ENCODE data around the gene RPRD2. TPM values are rescaled to one million over a fixed set of nuclear protein-coding genes. Genes with fewer than 3 reads are reported as not detected.

The RPRD2 gene
- total RNA-seq, 4 donors from 2014 or later, result 26.1 to 39.9 (median 31.6) TPM

GRCh38 chr1:150408800-150409199 lies 44.9 kb downstream of the RPRD2 start:
- TF ChIP-seq CTCF (IDR thresholded peaks at IDR 0.05), result no peak
- no peak for TF ChIP-seq POLR2A (IDR thresholded peaks at IDR 0.05)
- 93 to 97% methylated on average over 2 of the region's 2 CpGs for WGBS, 2 donors
- Histone ChIP-seq H3K27ac (no peak overlapping the region), H3K27me3 (no peaks in the 10 kb centered on the region), H3K36me3 (no peaks in the 10 kb centered on the region), H3K4me3 (replicated peaks in 1 of 3) (no peak overlapping the region), H3K4me1 (peaks cover 9 to 15% of the 10 kb centered on the region in 2 donors), H3K9me3 (no peaks in the 10 kb centered on the region)
- intact Hi-C loops (cut with DNase I), result no loop called here
- no peak for DNase-seq

DNA sequence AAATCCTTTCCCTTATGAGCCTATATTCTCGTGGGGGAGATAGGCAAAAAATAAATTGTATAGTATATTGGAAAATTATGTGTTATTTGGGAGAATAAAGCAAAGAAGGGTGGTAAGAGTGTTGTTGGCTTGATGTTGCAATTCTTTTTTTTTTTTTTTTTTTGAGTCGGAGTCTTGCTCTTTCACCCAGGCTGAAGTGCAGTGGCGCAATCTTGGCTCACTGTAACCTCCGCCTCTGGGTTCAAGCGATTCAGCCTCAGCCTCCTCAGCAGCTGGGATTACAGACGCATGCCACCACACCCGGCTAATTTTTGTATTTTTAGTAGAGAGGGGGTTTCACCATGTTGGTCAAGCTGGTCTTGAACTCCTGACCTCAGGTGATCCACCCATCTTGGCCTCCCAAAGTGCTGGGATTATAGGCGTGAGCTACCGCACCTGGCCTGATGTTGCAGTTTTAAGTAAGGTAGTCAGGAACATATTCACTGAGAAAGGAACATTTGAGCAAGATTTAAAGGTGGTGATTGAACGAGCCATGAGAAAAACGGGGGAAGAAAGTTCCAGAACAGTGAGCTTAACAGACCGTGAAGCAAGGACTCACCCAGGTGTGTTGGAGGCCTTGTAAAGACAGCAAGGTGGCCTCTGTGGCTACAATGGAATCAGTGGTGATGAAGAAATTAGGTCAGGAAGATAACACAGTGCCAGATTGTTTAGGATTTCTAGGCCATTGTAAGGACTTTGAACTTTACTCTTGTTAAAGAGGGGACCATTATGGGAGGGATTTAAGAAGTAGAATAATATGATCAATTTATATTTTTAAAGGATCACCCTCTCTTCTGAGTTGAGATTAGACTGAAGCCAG lies 45.8 kb downstream of the RPRD2 start:
- WGBS, 2 donors, result 60 to 71% methylated on average over 12 of the region's 12 CpGs
- no peaks in the 10 kb centered on the region for H3K36me3 ChIP-seq
- no peak overlapping the region for H3K27ac ChIP-seq
- no peak overlapping the region for H3K4me3 ChIP-seq (replicated peaks in 1 of 3)
- intact Hi-C loops (cut with DNase I), result no loop called here
- H3K9me3 ChIP-seq, result no peaks in the 10 kb centered on the region
- no peaks in the 10 kb centered on the region for H3K27me3 ChIP-seq
- peaks cover 9 to 15% of the 10 kb centered on the region in 2 donors for H3K4me1 ChIP-seq
- DNase-seq, result peak; percentile 18 to 39
- TF ChIP-seq POLR2A (IDR thresholded peaks at IDR 0.05) (no peak), CTCF (IDR thresholded peaks at IDR 0.05) (no peak)

- Histone ChIP-seq H3K9me3 (no peaks in the 10 kb centered on the region), H3K36me3 (no peaks in the 10 kb centered on the region), H3K27me3 (no peaks in the 10 kb centered on the region), H3K4me3 (replicated peaks in 1 of 3) (no peak overlapping the region), H3K27ac (no peak overlapping the region), H3K4me1 (peaks cover 9 to 15% of the 10 kb centered on the region in 2 donors)
- intact Hi-C loops (cut with DNase I), result no loop called here
- DNase-seq, result no peak
- WGBS, 2 donors, result 93 to 95% methylated on average over 6 of the region's 6 CpGs
- TF ChIP-seq POLR2A (IDR thresholded peaks at IDR 0.05), result no peak
- no peak for TF ChIP-seq CTCF (IDR thresholded peaks at IDR 0.05)
These were observed 46.7 kb downstream of the RPRD2 start for GRCh38 chr1:150410582-150411101.

GRCh38 chr1:150414592-150414991 lies 50.6 kb downstream of the RPRD2 start:
- no peak overlapping the region for H3K27ac ChIP-seq
- TF ChIP-seq CTCF (IDR thresholded peaks at IDR 0.05), result no peak
- WGBS, 2 donors, result 98 to 99% methylated on average over 4 of the region's 4 CpGs
- DNase-seq, result no peak
- no peaks in the 10 kb centered on the region for H3K27me3 ChIP-seq
- no peaks in the 10 kb centered on the region for H3K9me3 ChIP-seq
- peaks cover 4 to 8% of the 10 kb centered on the region in 2 donors for H3K4me1 ChIP-seq
- intact Hi-C loops (cut with DNase I), result no loop called here
- no peak overlapping the region for H3K4me3 ChIP-seq (replicated peaks in 1 of 3)
- peaks cover 0 to 1% of the 10 kb centered on the region in 2 donors for H3K36me3 ChIP-seq

DNA sequence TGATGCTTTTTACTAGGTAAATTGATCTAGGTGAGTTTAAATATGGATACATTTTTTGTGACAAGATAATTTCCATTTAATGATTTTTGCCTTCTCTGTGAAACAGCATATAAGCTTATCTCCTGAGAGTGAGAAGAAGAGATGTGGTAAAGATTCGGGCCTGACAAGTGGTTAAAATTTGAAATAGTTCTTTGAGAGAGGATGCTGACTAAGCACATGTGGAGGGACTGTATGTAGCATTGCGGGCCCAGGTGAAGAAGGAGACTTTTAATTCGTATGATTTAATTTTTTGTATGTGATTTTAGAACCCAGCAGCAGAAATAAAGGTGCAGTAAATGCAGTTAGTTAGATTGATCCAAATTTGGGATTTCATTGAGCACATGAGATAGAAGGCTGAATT lies 51.9 kb downstream of the RPRD2 start:
- H3K27ac ChIP-seq, result no peak overlapping the region
- DNase-seq, result no peak
- peaks cover 0 to 3% of the 10 kb centered on the region in 2 donors for H3K36me3 ChIP-seq
- WGBS, 2 donors, result 89 to 90% methylated on average over 3 of the region's 3 CpGs
- TF ChIP-seq CTCF (IDR thresholded peaks at IDR 0.05) (no peak), POLR2A (IDR thresholded peaks at IDR 0.05) (no peak)
- H3K27me3 ChIP-seq, result no peaks in the 10 kb centered on the region
- intact Hi-C loops (cut with DNase I), result no loop called here
- no peaks in the 10 kb centered on the region for H3K9me3 ChIP-seq
- peaks cover 4 to 5% of the 10 kb centered on the region in 2 donors for H3K4me1 ChIP-seq
- no peak overlapping the region for H3K4me3 ChIP-seq (replicated peaks in 1 of 3)
